ENCODE data around the gene CSTB. TPM values are rescaled to one million over a fixed set of nuclear protein-coding genes. Genes with fewer than 3 reads are reported as not detected.

The CSTB gene
- total and polyA plus RNA-seq, 2 donors (not counting 1 experiment from before 2014, with no cell fraction given): 14.0 to 28.3 TPM

GRCh38 chr21:43797925-43798715, 22.0 kb upstream of the CSTB start:
- Mint-ChIP-seq H3K27me3 (no peaks in the 10 kb centered on the region), H3K4me1 (no peaks in the 10 kb centered on the region), H3K9me3 (ENCODE audit: insufficient read depth) (no peaks in the 10 kb centered on the region), H3K27ac (no peak overlapping the region), H3K4me3 (no peak overlapping the region)
- TF ChIP-seq CTCF (IDR thresholded peaks at IDR 0.05): no peak
- TF ChIP-seq EZH2 (IDR thresholded peaks at IDR 0.05; ENCODE audit: borderline replicate concordance, insufficient read depth, low read depth, low read length, poor library complexity, severe bottlenecking): no peak
- Histone ChIP-seq H3K9me3 (ENCODE audit: control extremely low read depth in 1 of 3, control insufficient read depth in 2 of 3, insufficient read depth in 1 of 3, low read length in 2 of 3) (no peaks in the 10 kb centered on the region), H3K9ac (ENCODE audit: low read length) (no peak overlapping the region), H3K27ac (ENCODE audit: low read length in 2 of 2) (no peak overlapping the region), H3K4me1 (ENCODE audit: control insufficient read depth in 2 of 2, insufficient read depth in 2 of 2, low read length in 2 of 2) (no peaks in the 10 kb centered on the region), H3K27me3 (replicated peaks in 1 of 4; ENCODE audit: control extremely low read depth in 1 of 4, control insufficient read depth in 3 of 4, insufficient read depth in 4 of 4, low read length in 3 of 4) (no peaks in the 10 kb centered on the region), H3K4me2 (replicated peaks; ENCODE audit: low read depth, low read length, poor library complexity, severe bottlenecking) (no peak overlapping the region), H3K4me3 (ENCODE audit: control extremely low read depth in 1 of 5, extremely low read depth in 1 of 5, insufficient read depth in 1 of 5, low read depth in 2 of 5, low read length in 4 of 5) (no peak overlapping the region), H3K79me2 (ENCODE audit: control insufficient read depth, insufficient read depth, low read length) (peaks cover 13% of the 10 kb centered on the region), H3K36me3 (replicated peaks in 1 of 2; ENCODE audit: control extremely low read depth in 1 of 2, control insufficient read depth in 1 of 2, extremely low read depth in 1 of 2, insufficient read depth in 2 of 2, low read length in 1 of 2) (peaks cover 0 to 89% of the 10 kb centered on the region in 2 experiments), H2AFZ (ENCODE audit: insufficient read depth, low read depth, low read length, poor library complexity, severe bottlenecking) (no peak overlapping the region), H4K20me1 (ENCODE audit: control insufficient read depth, insufficient read depth, low read length, poor library complexity, severe bottlenecking) (peaks cover 20% of the 10 kb centered on the region)
- POLR2A ChIA-PET: no interaction called here
- CTCF ChIA-PET: no interaction called here
- DNase-seq (no peak), ATAC-seq (ENCODE audit: low read depth) (no peak)
- intact Hi-C loops (cut with micrococcal nuclease): no loop called here
- 95% methylated on average over 29 of the region's 30 CpGs for WGBS (ENCODE audit: insufficient coverage)

GRCh38 chr21:43797415-43797814, 21.3 kb upstream of the CSTB start:
- H3K27me3 Mint-ChIP-seq: no peaks in the 10 kb centered on the region
- TF ChIP-seq CTCF (IDR thresholded peaks at IDR 0.05): no peak
- no peak for TF ChIP-seq EZH2 (IDR thresholded peaks at IDR 0.05; ENCODE audit: borderline replicate concordance, insufficient read depth, low read depth, low read length, poor library complexity, severe bottlenecking)
- Histone ChIP-seq H3K4me3 (ENCODE audit: control extremely low read depth in 1 of 5, extremely low read depth in 1 of 5, insufficient read depth in 1 of 5, low read depth in 2 of 5, low read length in 4 of 5) (no peak overlapping the region), H3K4me2 (replicated peaks; ENCODE audit: low read depth, low read length, poor library complexity, severe bottlenecking) (no peak overlapping the region), H4K20me1 (ENCODE audit: control insufficient read depth, insufficient read depth, low read length, poor library complexity, severe bottlenecking) (peaks cover 16% of the 10 kb centered on the region), H3K9ac (ENCODE audit: low read length) (no peak overlapping the region), H3K27me3 (replicated peaks in 1 of 4; ENCODE audit: control extremely low read depth in 1 of 4, control insufficient read depth in 3 of 4, insufficient read depth in 4 of 4, low read length in 3 of 4) (no peaks in the 10 kb centered on the region), H3K79me2 (ENCODE audit: control insufficient read depth, insufficient read depth, low read length) (peaks cover 19% of the 10 kb centered on the region), H3K36me3 (replicated peaks in 1 of 2; ENCODE audit: control extremely low read depth in 1 of 2, control insufficient read depth in 1 of 2, extremely low read depth in 1 of 2, insufficient read depth in 2 of 2, low read length in 1 of 2) (peaks cover 0 to 89% of the 10 kb centered on the region in 2 experiments), H3K27ac (ENCODE audit: low read length in 2 of 2) (no peak overlapping the region), H3K4me1 (ENCODE audit: control insufficient read depth in 2 of 2, insufficient read depth in 2 of 2, low read length in 2 of 2) (no peaks in the 10 kb centered on the region), H2AFZ (ENCODE audit: insufficient read depth, low read depth, low read length, poor library complexity, severe bottlenecking) (no peak overlapping the region), H3K9me3 (ENCODE audit: control extremely low read depth in 1 of 3, control insufficient read depth in 2 of 3, insufficient read depth in 1 of 3, low read length in 2 of 3) (no peaks in the 10 kb centered on the region)
- ATAC-seq (ENCODE audit: low read depth): no peak
- no peak for DNase-seq
- no peaks in the 10 kb centered on the region for H3K4me1 Mint-ChIP-seq
- WGBS (ENCODE audit: insufficient coverage): 94% methylated on average over 17 of the region's 19 CpGs
- ChIA-PET POLR2A (no interaction called here), CTCF (interaction anchor here (0.7 kb wide), 1 partner anchor 134 kb away, joined by 3 read pairs; no protein-coding TSS in a partner anchor)
- H3K27ac Mint-ChIP-seq: no peak overlapping the region
- H3K4me3 Mint-ChIP-seq: no peak overlapping the region
- intact Hi-C loops (cut with micrococcal nuclease): no loop called here
- no peaks in the 10 kb centered on the region for H3K9me3 Mint-ChIP-seq (ENCODE audit: insufficient read depth)

Measured in B cell (primary cell).